Parathyroid adenoma (tissue), 2 donors: ENCODE results near the gene TMEM125.

Source experiments
- H2AFZ ChIP-seq: fragments of 300-600 bp; sonication (generic); one replicate; pipeline ENCODE4 v1.7.0; 2017; ENCODE audit warnings: antibody characterized with exemption, mild to moderate bottlenecking
- H3K27ac ChIP-seq: fragments of 300-600 bp; sonication (generic); one replicate; pipeline ENCODE4 v1.7.0; 2017
- H3K27me3 ChIP-seq: fragments of 300-600 bp; sonication (generic); one replicate; pipeline ENCODE4 v1.7.0; 2017; ENCODE audit warnings: low read length; ENCODE audit not compliant: control insufficient read depth, insufficient read depth
- H3K36me3 ChIP-seq: fragments of 300-600 bp; sonication (generic); one replicate; pipeline ENCODE4 v1.7.0; 2017; ENCODE audit warnings: low read length; ENCODE audit not compliant: control insufficient read depth, insufficient read depth
- H3K4me1 ChIP-seq: fragments of 300-600 bp; sonication (generic); one replicate; pipeline ENCODE4 v1.7.0; 2017; ENCODE audit warnings: control low read depth
- H3K4me2 ChIP-seq: fragments of 300-600 bp; sonication (generic); one replicate; pipeline ENCODE4 v1.7.0; 2017; ENCODE audit warnings: low read length
- H3K4me3 ChIP-seq: fragments of 300-600 bp; sonication (generic); one replicate; pipeline ENCODE4 v1.7.0; 2017; ENCODE audit warnings: low read depth, low read length
- H3K79me2 ChIP-seq: fragments of 300-600 bp; sonication (generic); one replicate; pipeline ENCODE4 v1.7.0; 2017; ENCODE audit warnings: control low read depth
- H3K9ac ChIP-seq: fragments of 300-600 bp; sonication (generic); one replicate; pipeline ENCODE4 v1.7.0; 2017; ENCODE audit warnings: mild to moderate bottlenecking
- H3K9me3 ChIP-seq: fragments of 300-600 bp; sonication (generic); one replicate; pipeline ENCODE4 v1.7.0; 2017; ENCODE audit warnings: low read length; ENCODE audit not compliant: control insufficient read depth
- TF ChIP-seq, protein P1 (sequence below): fragments of 300-600 bp; sonication (generic); IDR thresholded peaks from one replicate; pipeline ENCODE4 v1.7.0; 2017; ENCODE audit warnings: antibody characterized with exemption, mild to moderate bottlenecking
- donor health status: primary hyperparathyroidism.

TMEM125 gene

DNA sequence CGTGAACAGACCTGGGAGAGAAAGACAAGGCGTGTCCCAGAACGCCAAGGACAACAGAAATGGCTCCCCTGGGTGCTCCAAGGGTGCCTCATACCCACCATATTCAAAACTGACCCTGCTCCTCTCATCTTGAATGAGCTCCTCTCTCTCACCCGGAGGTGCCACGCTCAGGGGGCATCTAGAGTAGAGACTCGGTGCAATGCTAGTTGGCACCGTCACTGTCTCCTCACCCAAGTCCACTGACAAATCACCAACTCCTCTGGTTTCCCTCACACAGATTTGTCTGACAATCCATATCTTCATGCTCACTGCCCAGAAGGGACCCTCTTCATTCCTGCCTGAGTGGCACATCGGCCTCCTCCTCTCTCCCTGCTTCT lies 5.0 kb downstream of the TMEM125 start:
- TF ChIP-seq, protein P1, sequence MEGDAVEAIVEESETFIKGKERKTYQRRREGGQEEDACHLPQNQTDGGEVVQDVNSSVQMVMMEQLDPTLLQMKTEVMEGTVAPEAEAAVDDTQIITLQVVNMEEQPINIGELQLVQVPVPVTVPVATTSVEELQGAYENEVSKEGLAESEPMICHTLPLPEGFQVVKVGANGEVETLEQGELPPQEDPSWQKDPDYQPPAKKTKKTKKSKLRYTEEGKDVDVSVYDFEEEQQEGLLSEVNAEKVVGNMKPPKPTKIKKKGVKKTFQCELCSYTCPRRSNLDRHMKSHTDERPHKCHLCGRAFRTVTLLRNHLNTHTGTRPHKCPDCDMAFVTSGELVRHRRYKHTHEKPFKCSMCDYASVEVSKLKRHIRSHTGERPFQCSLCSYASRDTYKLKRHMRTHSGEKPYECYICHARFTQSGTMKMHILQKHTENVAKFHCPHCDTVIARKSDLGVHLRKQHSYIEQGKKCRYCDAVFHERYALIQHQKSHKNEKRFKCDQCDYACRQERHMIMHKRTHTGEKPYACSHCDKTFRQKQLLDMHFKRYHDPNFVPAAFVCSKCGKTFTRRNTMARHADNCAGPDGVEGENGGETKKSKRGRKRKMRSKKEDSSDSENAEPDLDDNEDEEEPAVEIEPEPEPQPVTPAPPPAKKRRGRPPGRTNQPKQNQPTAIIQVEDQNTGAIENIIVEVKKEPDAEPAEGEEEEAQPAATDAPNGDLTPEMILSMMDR, result no peak
- H3K9me3 ChIP-seq, result no peaks in the 10 kb centered on the region
- H3K9ac ChIP-seq, result no peak overlapping the region
- no peak overlapping the region for H3K27ac ChIP-seq
- H3K27me3 ChIP-seq, result no peaks in the 10 kb centered on the region
- no peaks in the 10 kb centered on the region for H3K36me3 ChIP-seq
- no peaks in the 10 kb centered on the region for H3K79me2 ChIP-seq
- no peak overlapping the region for H3K4me2 ChIP-seq
- H2AFZ ChIP-seq, result no peak overlapping the region
- H3K4me3 ChIP-seq, result no peak overlapping the region
- H3K4me1 ChIP-seq, result peaks cover 2% of the 10 kb centered on the region

DNA sequence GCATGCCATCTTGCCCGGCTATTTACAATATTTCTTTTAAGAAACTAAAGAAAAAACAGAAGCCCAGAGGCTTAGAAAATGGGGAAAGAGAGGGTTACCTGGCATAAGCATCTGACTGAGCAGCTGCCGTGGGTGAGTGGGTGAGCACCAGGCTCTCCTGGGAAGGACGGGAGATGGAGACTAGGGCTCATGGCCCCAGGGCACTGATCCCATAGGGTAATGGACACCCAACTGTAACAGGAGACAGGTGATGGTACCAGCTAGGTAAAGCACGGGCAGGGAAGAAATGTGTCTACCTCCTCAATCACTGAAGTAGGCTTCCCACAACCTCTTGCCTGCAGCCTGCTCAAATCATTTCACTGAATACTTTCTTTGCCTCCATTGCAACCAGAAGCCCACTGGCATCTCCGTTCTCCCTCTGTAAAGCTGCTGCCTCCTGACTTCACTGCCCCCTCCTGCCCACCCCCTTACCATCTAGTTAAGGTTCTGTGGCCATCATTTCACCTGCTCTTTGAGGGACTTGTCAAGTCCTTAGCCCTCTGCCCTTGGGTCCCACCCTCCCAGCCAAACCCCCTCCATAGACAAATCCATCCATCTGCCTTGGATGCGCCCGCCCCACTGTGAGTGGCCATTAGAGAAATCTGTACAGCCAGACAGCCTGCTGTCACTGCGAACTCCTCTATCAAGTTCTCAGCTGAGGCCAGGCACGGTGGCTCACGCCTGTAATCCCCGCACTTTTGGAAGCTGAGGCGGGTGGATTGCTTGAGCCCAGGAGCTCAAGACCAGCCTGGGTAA lies 6.2 kb downstream of the TMEM125 start:
- peaks cover 2% of the 10 kb centered on the region for H3K4me1 ChIP-seq
- no peak overlapping the region for H3K4me3 ChIP-seq
- H3K9me3 ChIP-seq, result no peaks in the 10 kb centered on the region
- H3K36me3 ChIP-seq, result no peaks in the 10 kb centered on the region
- H3K9ac ChIP-seq, result no peak overlapping the region
- no peak overlapping the region for H2AFZ ChIP-seq
- TF ChIP-seq, protein P1, result no peak
- H3K27me3 ChIP-seq, result no peaks in the 10 kb centered on the region
- no peak overlapping the region for H3K4me2 ChIP-seq
- no peaks in the 10 kb centered on the region for H3K79me2 ChIP-seq
- no peak overlapping the region for H3K27ac ChIP-seq

DNA sequence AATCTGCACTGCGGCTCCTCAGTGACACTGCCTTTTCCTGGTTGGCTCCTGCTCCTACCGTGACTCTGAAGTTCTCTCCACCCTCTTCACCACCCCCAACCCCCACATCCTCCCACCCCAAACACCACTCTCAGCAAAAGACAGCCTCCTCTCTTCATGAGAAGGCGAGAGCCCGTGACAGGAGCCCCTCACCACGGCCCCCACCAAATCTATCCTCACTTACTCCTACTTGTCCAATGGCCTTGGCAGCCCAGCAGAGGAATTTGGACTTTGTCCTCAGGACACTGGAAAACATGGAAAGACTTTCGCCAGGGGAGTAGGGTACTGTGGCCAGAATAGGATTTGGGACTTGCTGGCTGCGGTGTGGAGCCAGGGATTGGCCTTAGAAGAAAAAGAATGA lies 6.9 kb downstream of the TMEM125 start:
- Histone ChIP-seq H3K79me2 (no peaks in the 10 kb centered on the region), H3K4me1 (no peaks in the 10 kb centered on the region), H3K27me3 (no peaks in the 10 kb centered on the region), H2AFZ (no peak overlapping the region), H3K9me3 (no peaks in the 10 kb centered on the region), H3K4me2 (no peak overlapping the region), H3K4me3 (no peak overlapping the region), H3K9ac (no peak overlapping the region), H3K36me3 (no peaks in the 10 kb centered on the region), H3K27ac (no peak overlapping the region)
- TF ChIP-seq, protein P1, result no peak

DNA sequence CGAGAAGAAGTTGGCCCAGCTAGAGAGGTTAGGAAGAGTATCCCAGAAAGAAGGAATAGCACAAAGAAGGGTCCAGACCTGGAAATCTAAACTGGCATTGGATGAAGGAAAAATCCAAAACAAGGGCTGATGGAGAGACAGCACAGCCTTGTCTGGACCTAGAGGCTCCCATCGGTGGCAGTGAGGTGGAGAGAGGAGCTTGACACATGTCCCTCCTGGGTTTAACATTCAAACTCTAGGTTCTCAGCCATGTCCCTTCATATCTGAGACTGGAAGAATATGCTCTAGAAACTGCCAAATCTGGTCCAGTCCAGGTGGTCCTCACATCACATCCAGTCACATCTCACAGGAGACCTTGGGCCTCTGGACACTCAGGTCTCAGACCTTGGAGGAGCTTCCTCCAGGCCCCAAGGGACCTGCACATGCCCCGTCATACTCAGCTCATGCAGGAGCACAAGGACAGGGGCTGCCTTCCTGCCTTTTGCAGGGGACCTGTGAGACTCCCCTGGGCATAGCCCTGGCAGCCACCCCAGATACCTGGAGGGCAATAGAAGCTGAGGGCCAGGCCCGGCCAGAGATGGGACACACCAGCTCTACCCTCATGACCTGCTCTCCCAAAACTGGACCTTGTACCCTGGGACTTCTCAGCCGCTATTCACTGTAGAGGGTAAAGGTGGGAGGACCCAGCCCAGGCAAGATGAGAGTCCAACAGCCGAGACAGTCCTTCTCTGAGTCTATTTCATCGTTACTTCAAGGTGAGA lies 7.5 kb downstream of the TMEM125 start:
- no peak overlapping the region for H3K27ac ChIP-seq

More for the DNA sequence above, 7.5 kb downstream of the TMEM125 start:
- no peak overlapping the region for H3K9ac ChIP-seq
- no peaks in the 10 kb centered on the region for H3K79me2 ChIP-seq
- H3K4me2 ChIP-seq, result no peak overlapping the region
- TF ChIP-seq, protein P1, result no peak
- H3K36me3 ChIP-seq, result no peaks in the 10 kb centered on the region
- H3K9me3 ChIP-seq, result no peaks in the 10 kb centered on the region
- H3K27me3 ChIP-seq, result no peaks in the 10 kb centered on the region
- H3K4me3 ChIP-seq, result no peak overlapping the region
- no peaks in the 10 kb centered on the region for H3K4me1 ChIP-seq
- no peak overlapping the region for H2AFZ ChIP-seq
